ENCODE results near the gene PLXNA2.

PLXNA2 gene

DNA sequence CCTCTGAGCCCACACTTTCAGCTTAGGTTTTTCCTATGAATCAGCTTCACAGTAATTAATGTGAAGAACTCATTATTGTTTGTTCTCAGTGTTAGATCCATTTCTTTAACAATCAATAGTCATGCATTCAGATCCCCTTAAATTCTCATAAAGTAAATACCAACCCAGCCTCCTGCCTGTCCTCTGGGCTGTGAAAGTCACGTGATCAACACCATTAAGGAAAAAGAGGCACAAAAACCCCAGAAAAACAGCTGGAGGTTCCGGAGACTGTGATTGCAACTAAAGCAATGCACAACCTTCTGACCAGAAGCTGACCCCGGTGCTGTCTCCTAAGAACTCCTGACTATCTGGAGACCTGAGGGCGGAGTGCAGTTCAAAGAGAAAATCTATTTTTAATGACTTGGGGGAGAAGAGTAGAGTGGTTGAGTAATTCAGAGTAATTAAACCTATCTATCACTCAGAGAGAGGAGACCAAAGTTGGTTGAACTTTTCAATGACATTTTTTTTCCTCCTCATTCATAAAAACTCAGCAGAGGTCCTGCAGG lies 132.5 kb downstream of the PLXNA2 start:
- DNase-seq = no peak

DNA sequence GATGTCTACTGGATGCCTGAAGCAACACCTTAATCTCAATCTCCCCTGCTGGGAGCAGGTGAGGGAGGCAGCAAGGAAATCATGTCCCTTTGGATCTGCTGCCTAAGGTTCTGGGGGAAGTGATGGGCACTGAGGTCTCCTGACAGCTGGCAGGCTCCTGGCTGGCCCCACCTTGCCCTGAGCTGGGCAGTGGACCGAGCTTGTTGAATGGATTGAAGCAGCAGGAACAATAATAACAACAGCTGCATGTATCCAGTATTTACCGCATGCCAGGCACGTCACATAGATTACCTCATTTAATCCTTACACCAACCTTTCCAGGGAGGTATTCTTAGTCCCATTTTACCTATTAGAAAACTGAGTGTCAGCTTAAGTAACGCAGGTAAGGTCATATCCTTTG lies 133.9 kb downstream of the PLXNA2 start:
- no peak for DNase-seq

DNA sequence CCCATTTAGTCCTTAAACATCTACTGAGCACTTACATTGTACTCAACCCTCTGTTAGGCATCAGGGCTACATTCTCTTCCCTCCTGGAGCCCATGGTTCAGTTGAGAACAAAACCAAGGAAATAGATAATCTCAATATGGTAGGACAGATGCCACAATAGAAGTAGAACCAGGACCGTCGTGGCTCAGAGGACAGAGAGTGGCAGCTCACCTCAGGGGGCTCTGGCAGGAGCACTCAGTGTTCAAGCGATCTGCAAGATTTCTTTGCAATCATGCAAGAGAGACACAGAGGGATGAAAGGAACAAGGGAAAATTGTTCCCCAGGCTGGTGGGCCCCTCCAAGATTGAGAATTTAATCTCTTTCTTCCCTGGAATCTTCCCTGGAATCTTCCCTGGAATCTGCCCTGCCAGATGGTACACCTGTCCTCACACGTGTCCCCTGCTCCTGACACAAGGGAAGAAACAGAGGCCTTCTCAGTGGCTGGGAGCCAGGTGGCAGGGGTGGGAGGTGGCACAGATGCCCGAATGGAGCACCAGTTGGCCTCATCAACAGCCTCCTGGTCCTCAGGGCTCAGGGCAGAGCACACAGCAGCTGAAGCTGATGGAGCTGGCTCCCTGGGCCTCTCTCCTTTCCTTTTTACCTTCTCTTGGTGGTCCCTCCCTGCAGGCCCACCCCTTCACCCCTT lies 135.4 kb downstream of the PLXNA2 start:
- no peak for DNase-seq

DNA sequence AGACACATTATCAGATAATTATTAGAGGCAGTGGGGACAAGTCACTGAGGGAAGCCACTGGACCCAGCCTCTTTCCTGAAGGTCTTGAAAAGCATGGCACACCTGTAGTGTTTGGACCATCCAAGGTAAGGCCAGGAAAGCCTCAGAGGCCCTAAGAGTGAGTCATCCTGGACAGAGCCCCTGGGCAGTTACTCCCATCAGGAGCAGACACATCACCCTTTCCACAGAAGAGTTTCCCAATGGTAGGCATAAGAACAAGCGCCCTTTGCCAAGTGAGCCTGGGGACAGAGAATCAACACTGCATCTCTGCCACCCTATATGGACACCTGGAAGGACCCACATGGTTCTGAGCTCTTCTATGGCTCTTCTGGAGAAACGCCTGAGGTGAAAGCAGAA lies 136.0 kb downstream of the PLXNA2 start:
- no peak for DNase-seq

DNA sequence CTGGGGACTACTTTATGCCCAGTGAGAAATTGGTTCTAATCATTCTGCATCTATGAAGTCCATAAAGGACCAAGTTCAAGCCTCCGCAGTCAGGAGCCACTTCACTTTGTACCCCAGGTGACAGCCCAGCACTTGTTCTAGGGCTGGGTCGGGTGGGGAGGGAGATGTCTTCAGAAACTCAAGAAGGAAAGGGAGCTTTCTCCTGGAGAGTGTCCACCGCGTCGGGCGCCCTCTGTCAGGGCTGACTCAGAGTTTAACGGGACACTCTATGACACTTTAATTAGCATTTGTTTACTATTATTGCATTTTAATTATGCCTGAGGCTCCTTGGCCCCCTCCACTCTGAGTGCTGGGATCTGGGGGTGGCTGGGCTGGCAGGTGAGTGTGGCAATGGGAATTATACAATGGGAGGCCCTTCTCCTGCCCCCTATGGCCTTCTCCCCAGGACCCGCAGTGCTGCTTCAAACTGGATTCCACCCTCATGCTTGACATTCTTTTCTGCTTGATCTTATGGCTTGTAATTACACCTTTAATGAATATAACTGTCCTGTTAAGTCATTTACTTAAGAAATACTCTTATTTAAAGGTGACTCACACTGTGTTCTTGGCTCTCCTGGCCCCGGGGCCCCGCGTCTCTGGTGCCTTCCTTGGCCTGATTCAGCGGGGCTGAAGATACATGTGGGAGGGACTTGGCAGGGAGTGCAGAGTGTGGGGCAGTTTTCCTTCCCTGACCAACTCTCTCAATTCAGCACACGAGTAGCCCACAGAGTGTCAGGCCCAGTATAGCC lies 136.6 kb downstream of the PLXNA2 start:
- DNase-seq = no peak

DNA sequence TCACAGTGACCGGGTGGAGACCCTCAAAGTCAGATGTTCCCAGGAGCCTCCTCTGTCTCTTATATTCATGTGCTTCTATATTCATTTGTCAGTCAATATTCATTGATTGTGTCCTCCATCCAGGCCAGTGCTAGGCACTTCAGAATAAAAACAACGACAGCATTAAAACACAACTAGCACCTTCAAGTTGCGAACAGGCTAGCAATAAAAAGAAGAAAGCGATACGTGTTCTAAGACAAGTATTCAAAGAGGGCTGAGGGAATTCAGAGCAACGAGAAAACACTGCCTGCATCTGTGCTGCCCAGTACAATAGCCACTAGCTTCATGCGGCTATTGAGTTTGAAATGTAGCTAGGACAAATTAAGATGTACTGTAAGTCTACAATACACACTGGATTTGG lies 138.0 kb downstream of the PLXNA2 start:
- DNase-seq = no peak

DNA sequence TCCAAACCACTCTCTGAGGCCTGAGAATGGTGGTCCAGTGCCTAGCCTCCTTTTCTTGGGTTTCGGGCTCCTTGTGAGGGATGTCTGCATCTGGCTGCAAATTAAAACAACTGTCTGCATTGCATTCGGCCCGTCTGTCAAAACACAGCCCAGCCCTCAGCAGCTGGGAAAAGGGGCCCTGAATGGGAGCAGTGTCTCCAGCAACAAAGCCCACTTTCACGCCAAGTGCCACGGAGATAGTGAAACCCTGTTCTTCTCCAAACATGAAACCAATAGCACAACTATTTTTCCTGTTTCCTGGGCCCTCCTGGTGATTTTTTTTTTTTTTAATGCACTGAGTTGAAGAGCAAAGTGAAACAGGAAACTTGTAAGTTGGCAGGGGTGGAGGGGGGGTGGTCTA lies 138.4 kb downstream of the PLXNA2 start:
- no peak for DNase-seq

DNA sequence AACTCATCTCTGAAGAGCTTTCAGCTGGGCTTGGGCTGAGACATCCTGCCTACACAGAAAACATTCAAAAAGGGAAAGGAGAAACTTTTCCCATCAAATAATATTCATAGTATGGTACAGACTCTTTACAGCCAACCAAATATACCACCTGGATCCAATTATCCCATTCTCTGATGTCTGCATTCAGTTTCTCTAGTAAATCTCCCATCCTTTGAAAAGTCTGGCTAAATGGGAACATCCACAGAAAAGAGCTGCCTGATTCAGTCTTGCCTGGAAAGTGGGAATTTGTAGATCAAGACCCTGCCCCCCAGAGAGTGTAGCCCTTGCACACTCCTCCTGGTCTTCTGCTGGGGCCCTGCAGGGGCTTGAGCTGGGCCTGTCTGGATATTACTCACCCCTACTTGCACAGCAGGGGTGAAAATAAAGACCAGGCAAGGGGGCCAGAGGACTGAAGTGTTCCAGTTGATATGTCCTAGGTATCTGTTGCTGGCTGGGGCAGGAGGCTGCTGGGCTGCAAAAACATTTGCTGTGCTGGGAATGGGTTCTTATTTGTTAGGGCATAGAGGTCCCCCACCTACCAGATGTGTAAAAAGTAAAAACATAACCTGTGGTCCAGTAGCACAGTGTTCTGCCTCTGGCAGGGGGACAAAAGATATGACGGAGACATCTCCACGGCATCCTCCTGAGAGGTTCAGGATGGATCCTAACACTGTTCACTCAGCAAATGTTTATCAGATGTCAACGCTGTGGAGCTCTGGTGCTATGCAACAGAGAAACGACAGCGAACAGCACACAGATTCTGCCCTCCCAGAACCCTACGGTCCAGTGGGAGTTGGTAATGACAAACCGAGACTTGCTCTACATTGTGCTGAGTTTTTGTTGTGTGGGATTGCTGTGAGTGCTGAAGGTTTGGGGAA lies 140.3 kb downstream of the PLXNA2 start:
- no peak for DNase-seq

DNA sequence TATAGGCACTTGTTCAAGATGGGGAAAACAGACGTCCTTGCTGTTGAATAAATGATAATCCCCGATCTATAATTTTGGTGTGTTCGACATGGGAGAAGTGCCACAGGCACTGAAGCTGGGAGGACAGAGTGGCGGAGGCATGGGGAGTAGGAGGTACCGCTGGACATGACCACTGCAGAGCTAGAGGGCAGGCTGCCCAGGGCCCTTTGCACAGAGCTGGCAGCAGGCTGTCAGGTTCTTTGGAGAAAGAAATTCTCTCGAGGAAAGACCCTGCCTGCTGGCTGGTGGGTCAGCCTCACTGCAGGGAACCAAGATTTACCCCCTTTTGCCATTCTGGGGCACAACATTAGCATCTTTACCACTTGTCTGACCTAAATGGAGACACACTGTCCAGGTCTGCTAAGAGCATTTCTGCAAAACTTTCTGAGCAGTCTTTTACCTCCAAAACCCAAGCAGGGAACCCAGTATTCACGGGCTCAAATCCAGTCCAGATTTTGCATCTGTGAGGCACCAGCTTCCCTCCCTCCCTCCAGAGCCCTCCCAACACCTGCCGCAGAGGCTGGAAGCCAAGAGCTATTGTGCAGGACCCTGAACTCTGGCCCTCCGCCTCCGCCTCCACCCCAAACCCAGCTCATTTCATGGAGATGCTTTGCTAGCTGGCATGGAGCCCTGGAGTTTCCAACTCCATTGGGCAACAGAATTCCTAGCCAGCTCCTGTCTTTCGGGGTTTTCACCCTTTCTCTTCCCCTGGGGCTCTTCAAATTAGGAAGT lies 142.3 kb downstream of the PLXNA2 start:
- DNase-seq = no peak

DNA sequence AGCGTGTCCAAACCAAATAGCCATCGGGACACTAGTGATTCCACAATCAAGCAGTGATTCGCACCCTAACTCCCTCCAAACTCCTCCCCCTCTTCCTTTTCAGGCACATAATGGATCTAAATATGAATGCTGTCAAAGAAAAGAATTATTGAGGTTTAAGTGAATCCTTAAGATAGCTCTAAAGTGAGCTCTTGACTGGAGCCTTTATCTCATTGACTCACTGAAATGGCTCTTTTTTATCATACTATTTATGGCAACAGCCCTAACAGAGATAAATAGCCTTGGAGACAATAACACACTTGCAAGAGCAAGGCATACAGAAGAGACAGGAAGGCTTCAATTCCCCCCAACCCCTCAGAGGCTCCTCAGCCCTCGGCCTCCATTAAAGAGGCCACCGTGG lies 143.3 kb downstream of the PLXNA2 start:
- DNase-seq = no peak

DNA sequence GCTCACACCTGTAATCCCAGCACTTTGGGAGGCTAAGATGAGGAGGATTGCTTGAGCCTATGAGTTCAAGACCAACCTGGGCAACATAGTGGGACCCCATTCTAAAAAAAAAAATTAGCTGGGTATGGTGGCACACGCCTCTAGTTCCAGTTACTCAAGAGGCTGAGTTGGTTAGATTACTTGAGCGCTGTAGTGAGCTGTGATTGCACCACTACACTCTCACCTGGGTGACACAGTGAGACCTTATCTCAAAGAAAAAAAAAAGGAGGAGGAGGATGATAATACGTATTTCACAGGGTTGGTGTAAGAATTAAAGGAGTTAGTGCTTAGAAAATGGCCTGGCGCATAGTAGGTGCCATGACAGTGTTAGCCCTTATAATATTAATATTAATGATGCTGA lies 144.1 kb downstream of the PLXNA2 start:
- DNase-seq = no peak

DNA sequence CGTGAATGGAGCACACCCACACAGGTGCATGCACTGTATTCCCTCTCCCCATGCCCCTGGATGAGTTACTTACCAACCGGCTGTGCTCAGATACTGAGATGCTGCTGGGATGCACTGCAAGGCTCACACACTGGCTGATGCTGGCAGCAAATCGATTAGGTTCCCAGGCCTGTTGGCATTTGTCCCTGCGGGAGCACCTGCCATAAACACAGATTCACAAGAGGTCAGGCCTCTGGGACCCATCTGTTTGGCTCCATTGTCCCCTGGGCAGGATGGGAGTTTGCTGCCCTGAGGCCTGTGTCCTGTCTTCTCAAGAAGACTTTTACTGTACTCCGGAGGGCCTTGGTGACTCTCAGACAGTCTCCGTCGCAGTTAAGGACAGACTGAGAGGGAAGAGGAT lies 145.4 kb downstream of the PLXNA2 start:
- no peak for DNase-seq

DNA sequence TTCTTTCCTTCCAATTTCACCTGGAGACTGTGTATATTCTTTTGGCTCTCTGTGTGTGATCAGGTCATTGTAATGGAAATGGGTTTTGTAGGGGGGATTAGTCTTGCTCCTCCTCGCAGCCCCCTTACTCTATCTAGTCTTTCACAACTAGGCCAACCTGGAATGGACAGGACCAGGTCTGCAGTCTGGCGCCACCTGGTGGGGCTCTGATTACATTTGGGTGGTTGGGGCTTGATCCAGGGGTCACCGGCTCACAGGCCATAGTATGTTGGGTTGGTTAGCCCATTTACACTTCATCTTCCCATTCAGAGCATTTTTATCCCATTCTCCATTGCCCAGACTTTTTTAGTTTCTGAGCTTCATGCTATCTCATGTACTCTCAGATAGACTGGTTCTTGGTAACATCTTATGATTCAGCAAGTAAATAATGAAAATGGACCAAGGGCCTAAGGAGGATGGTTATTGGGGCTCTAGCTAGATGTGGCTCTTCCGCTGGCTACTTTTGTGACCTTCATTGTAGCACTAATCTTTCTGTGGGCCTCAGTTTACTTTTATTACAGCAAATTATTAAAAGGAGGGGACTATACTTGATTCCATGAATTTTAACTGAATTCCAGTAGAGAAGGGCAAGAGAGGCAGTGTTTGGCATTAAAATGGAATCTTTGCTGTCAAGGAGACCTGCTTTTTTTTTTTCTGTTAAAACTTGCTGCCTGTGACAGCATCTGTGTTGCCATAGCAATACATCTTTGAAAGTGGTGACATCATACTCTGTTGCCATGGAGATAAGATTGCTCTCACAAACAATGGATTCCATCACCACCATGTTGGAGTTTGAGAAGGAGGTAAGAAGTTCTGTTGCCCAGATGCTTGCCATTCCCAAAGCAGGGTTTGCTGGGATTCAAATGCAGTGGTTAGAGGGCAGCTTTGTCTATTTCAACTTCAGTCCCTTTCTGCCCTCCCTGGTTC lies 150.1 kb downstream of the PLXNA2 start:
- DNase-seq = peak; percentile 52

DNA sequence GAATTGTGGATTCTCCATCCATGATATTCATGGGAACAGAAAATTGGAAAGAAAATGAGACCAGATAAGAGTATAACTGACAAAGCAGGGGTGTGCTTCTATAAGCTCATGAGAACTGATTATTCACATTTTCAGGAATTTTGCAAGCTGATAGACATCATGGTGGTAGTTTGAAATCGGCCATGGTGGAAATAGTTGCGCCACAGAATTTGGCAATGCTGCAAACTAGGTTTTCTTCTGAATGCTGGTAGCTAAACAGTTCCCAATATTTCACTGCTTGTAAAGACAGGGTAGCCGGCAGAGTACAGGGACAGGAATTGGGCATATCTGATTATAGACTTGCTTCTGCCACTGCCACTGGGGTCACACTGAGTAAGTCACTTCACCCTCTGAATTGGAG lies 151.1 kb downstream of the PLXNA2 start:
- DNase-seq = no peak

DNA sequence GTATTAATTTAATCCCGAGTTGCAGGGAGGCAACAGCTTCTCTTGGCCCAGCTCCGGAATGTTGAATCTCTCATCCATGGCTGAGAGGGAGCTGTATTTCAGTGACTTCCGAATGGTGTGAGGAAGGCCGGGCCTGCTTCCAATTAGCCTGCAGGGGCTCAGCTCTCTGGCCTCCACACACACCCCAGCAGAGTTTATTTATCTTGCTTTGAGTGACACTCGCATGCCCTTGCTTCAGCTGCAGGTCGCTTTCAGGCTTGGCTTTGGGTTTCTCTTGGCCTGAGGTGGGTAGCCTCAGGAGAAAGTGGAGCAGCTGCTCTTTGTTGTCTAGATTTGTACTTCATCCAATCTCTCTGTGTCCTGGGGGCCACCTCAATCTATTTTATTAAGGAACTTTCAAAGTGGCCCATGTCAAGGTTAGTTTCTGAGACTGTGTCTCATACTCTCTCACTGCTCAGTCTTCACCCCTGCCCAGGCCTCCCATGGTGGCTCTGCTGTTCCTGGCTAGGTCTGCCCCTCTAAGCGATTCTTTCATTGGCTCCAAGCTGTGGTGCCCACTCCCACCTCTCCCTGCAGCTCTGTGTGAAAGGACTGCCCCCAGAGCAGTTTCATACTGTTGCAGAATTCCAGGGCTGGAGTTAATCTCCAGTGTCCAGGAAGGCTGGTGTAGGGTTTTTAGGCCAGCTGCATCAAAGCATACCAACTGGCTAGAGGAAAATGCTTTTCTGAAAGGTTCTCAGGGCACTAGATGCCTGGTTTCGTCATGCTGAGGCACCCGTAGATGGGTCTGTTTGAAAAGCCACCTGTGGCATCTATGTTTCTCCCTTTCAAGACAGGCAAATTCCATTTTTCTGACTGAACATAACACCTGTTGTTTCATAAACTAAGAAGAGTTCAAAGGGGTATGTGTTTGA lies 153.5 kb downstream of the PLXNA2 start:
- DNase-seq = no peak

DNA sequence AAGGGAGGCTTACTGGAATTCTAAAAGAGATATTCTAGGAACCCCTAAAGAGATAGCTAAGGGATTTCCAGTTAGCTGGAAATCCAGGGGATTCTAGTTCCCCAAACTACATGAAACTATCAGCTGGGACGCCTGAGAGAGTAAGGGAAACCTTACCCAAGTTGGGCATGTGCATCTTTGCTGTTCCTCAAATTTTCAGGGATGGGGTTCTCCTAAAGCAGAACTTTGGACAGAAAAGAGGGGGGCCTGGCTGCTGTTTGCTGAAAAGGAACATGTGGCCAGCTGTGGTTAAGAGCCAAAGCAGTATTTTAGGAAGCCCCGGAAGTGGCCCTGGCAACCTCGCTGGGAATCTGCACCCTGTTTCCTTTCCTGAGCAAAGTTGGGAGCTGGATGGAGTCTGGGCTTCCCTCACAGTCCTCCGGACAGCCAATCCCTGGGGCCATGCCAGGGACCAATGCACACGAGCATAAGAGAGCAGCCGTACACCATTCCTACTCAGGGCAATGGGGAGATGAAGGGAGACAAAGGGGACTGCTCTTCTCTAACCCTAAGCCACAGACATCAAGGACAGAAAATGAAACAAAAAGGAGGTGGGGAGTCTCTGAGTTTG lies 154.3 kb downstream of the PLXNA2 start:
- DNase-seq = no peak

DNA sequence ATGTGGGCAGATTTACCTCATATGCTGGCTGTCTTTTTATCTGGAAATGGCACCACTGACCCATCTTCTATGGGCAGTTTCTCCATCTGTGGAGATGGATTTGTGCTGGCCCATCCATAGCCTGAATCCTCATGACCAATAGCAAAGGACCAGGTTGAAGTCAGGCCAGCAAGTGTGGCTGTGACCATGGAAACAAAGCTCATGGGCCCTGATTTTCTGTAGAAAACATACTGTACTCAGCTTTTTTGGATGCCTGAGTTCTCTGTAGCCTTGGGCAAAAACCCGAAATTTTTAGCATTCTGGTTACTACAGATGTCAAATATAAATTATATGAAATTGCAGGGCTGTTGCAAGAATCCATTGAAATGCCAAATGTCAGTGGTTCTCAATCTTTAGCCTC lies 155.0 kb downstream of the PLXNA2 start:
- no peak for DNase-seq

DNA sequence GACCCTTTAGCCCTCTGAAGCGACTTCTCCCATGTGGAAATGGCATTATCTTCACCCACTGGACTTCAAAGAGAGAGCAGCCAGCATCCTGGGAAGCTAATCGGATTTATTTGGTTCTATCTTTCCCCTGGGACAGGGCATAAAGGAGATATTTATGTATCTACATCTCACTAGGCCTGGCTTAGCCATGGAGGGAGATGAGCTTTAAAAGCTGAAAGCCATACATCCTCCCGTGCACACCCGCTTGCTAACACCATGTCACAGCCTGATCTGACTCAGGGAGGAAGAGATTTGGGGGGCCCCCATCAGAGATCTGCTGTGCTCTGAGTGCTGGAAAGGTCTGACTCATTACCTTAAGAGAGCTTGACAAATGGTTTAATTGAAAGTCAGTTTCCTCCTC lies 155.9 kb downstream of the PLXNA2 start:
- DNase-seq = no peak

DNA sequence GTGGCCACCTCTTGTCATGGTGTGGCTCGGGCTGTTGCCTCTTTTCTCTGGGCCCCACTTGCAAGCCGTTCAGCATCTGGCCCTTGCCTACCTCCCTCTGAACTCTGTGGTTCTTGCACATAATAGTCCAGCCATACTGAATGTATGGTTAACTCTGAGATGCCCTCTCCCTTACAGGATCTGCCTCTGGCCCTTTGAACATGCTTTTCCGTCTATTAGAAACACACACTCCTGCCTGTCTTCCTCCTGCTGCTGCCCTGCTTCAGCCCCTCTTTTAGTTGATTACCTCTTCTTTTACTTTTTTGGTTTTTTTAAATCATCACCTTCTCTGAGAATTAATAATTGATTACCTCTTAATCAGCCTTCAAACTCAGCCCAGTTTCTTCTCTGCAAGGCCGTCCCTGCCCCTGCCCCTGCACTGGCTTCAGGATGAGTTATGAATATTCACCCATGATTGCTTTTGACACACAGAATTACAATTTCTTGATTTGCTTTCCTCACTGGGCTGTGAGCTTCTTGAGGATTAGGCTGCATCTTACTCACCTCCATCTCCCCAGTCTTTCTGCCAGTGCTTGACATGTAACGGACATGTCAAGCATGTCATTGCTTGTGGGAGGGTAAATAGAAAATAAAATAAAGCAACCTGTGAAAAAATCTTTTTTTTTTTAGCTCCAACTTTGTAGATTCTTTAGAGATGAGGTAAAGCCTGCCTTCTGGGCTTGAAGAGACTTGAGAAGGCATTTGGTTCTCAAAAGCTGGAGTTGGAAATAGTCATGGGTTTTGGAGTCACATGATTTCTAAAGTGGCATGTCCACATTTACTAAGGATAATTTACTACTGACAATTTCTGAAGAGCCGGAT lies 158.3 kb downstream of the PLXNA2 start:
- DNase-seq = no peak

All from stimulated activated CD4-positive, alpha-beta T cell treated with anti-CD3 and anti-CD28 coated beads, Interleukin-1b, Interleukin-23, amount 100 ng/mL, for 48 hours (primary cell).